ENCODE results near the gene NCSTN. TPM values are rescaled to one million over a fixed set of nuclear protein-coding genes. Genes with fewer than 3 reads are reported as not detected.

The NCSTN gene
- total RNA-seq, 1 experiment from 2014 or later = 58.0 TPM

DNA sequence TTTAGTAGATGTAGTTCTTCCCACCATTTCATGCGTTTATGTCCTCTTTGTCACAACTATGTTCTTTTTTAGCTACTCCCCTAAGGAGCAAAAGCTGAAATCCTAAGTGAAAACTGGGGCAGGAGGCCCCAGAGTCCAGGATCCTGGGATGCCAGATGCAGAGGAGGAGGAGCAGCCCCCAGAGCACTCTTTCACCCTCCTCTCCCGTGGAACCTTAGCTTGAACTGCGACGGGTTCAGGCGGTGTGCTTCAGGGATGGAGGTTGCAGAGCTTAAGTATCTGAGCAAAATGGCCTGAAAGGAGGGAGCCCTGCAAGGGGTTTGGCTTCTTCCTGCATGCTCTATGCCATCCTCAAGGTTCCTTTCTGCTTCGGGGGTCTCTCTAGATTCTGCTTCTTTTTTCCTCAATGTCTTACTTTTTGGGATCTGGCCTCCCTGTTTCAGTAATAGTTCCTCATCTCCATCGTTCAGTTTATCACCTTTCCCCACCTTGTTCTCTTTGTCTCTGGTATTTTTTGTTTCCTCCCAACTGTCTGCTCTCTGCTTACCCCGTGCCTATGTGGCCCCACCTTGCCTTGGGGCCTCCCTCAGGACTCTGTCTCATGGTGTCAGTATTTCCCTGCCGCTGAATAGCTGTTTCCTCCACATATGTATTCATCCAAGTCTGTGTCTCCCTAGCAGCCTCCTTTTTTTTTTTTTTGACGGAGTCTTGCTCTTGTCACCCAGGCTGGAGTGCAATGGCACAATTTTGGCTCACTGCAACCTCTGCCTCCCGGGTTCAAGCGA, 21.0 kb downstream of the NCSTN start:
- intact Hi-C loops (cut with micrococcal nuclease; ENCODE audit: unreplicated experiment) = no loop called here
- Histone ChIP-seq H3K4me1 (ENCODE audit: insufficient read depth, low read length, poor library complexity, severe bottlenecking) (peaks cover 16% of the 10 kb centered on the region), H3K9me3 (ENCODE audit: low read depth, low read length, poor library complexity, severe bottlenecking) (no peaks in the 10 kb centered on the region), H3K4me3 (ENCODE audit: low read depth, low read length, poor library complexity, severe bottlenecking) (no peak overlapping the region), H3K27ac (ENCODE audit: low read depth, low read length, poor library complexity, severe bottlenecking) (no peak overlapping the region), H3K27me3 (replicated peaks; ENCODE audit: insufficient read depth, low read depth, low read length, poor library complexity) (no peaks in the 10 kb centered on the region), H3K36me3 (ENCODE audit: insufficient read depth, low read length, poor library complexity, severe bottlenecking) (no peaks in the 10 kb centered on the region)
- ChIA-PET POLR2A (ENCODE audit: low non-redundant PET) (no interaction called here), CTCF (no interaction called here)
- no peak for TF ChIP-seq EZH2 (IDR thresholded peaks at IDR 0.05; ENCODE audit: borderline replicate concordance, low read depth, low read length, poor library complexity, severe bottlenecking)
- TF ChIP-seq, protein P1, sequence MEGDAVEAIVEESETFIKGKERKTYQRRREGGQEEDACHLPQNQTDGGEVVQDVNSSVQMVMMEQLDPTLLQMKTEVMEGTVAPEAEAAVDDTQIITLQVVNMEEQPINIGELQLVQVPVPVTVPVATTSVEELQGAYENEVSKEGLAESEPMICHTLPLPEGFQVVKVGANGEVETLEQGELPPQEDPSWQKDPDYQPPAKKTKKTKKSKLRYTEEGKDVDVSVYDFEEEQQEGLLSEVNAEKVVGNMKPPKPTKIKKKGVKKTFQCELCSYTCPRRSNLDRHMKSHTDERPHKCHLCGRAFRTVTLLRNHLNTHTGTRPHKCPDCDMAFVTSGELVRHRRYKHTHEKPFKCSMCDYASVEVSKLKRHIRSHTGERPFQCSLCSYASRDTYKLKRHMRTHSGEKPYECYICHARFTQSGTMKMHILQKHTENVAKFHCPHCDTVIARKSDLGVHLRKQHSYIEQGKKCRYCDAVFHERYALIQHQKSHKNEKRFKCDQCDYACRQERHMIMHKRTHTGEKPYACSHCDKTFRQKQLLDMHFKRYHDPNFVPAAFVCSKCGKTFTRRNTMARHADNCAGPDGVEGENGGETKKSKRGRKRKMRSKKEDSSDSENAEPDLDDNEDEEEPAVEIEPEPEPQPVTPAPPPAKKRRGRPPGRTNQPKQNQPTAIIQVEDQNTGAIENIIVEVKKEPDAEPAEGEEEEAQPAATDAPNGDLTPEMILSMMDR (conservative IDR thresholded peaks at IDR 0.05; ENCODE audit: low read depth, low read length) = no peak
- no peak for DNase-seq (ENCODE audit: low spot score)
- BruUV-seq (replicated peaks) = no TSS peak

DNA sequence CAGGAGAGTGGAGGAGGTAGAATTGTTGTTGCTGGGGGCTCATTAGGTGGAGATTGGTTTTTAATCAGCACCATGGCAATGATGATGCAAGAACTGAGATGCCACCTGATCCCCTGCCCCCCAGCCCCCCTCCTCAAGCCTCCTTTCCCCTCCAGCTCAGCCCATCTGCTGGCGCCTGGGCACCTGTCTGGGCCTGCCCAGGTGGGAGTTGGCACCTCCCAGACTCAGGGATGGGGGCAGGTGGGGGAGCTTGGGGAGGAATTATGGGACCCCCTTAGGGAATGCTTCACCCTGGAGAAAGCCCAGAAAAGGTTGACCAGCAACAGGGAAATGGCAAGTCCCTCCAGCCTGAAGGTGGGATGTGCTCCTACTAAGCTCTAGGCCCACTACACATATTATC, 22.1 kb downstream of the NCSTN start:
- no peaks in the 10 kb centered on the region for H3K36me3 ChIP-seq (ENCODE audit: insufficient read depth, low read length, poor library complexity, severe bottlenecking)
- BruUV-seq (replicated peaks) = no TSS peak
- DNase-seq (ENCODE audit: low spot score) = no peak
- ChIA-PET CTCF (interaction anchor here (1.0 kb wide), 1 partner anchor 74 kb away, joined by 4 read pairs; no protein-coding TSS in a partner anchor), POLR2A (ENCODE audit: low non-redundant PET) (no interaction called here)
- peaks cover 16% of the 10 kb centered on the region for H3K4me1 ChIP-seq (ENCODE audit: insufficient read depth, low read length, poor library complexity, severe bottlenecking)
- no peak overlapping the region for H3K27ac ChIP-seq (ENCODE audit: low read depth, low read length, poor library complexity, severe bottlenecking)
- no peaks in the 10 kb centered on the region for H3K9me3 ChIP-seq (ENCODE audit: low read depth, low read length, poor library complexity, severe bottlenecking)
- H3K27me3 ChIP-seq (replicated peaks; ENCODE audit: insufficient read depth, low read depth, low read length, poor library complexity) = no peaks in the 10 kb centered on the region
- no peak for TF ChIP-seq EZH2 (IDR thresholded peaks at IDR 0.05; ENCODE audit: borderline replicate concordance, low read depth, low read length, poor library complexity, severe bottlenecking)
- TF ChIP-seq, protein P1 (conservative IDR thresholded peaks at IDR 0.05; ENCODE audit: low read depth, low read length) = no peak
- intact Hi-C loops (cut with micrococcal nuclease; ENCODE audit: unreplicated experiment) = no loop called here
- H3K4me3 ChIP-seq (ENCODE audit: low read depth, low read length, poor library complexity, severe bottlenecking) = no peak overlapping the region

DNA sequence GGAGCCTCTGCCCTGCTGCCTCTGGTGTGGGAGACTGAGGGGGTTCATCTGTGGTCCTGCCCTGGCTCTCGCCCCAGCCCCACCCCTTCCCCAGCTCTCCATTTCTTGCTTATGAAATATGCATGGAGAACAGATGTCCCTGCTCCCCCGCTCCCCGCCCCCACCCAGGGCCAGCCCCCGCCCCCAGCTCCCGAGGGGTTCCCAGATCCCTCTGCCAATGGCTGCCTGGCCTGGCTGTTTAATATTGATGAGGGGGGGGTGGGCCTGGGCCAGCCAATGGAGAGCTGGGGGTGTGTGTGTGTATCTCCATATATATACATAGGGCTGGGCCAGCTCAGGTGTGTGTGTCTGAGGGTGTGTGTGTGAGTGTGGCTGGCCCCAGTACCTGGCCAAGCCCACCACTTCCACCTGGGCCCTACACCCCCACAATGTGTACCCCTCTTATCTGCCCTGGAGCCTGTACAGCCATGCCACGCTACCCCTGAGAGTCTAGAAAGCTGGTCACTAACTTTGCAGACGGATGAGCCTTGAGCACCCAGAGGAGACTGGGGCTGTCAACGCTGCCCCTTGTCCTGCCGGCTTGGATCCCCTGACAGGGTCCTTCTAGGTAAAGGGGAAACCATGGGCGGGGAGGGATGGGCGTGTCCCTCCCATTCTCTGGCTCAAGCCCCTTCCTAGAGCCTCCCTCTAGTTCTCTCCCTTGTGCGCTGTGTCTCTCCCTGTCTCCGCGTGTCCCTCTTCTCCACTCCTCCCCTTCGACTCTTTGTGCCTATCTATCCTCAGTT, 23.7 kb downstream of the NCSTN start, which contains the start of gene NHLH1:
TSS of gene NHLH1 (plus strand) at position 341 of the 785 bp plus-strand sequence. CDS start 3,661 bp downstream, outside the sequence.
- intact Hi-C loops (cut with micrococcal nuclease; ENCODE audit: unreplicated experiment) = no loop called here
- H3K36me3 ChIP-seq (ENCODE audit: insufficient read depth, low read length, poor library complexity, severe bottlenecking) = no peaks in the 10 kb centered on the region
- BruUV-seq (replicated peaks) = no TSS peak
- H3K4me3 ChIP-seq (ENCODE audit: low read depth, low read length, poor library complexity, severe bottlenecking) = no peak within 1 kb of the TSS
- DNase-seq (ENCODE audit: low spot score) = peak; percentile 58
- no peaks in the 10 kb centered on the region for H3K27me3 ChIP-seq (replicated peaks; ENCODE audit: insufficient read depth, low read depth, low read length, poor library complexity)
- CTCF ChIA-PET = no interaction called here
- H3K27ac ChIP-seq (ENCODE audit: low read depth, low read length, poor library complexity, severe bottlenecking) = peak within 1 kb of the TSS; percentile 19
- TF ChIP-seq EZH2 (IDR thresholded peaks at IDR 0.05; ENCODE audit: borderline replicate concordance, low read depth, low read length, poor library complexity, severe bottlenecking) = no peak
- TF ChIP-seq, protein P1 (conservative IDR thresholded peaks at IDR 0.05; ENCODE audit: low read depth, low read length) = no peak
- H3K4me1 ChIP-seq (ENCODE audit: insufficient read depth, low read length, poor library complexity, severe bottlenecking) = peaks cover 15% of the 10 kb centered on the region
- no peaks in the 10 kb centered on the region for H3K9me3 ChIP-seq (ENCODE audit: low read depth, low read length, poor library complexity, severe bottlenecking)
- POLR2A ChIA-PET (ENCODE audit: low non-redundant PET) = interaction anchor here (0.6 kb wide), 1 partner anchor 132 kb away, joined by 3 read pairs; no protein-coding TSS in a partner anchor
